Activated naive CD4-positive, alpha-beta T cell treated with anti-CD3 and anti-CD28 coated beads for 36 hours (primary cell): ENCODE measurements around the gene PTDSS2. TPM values are rescaled to one million over a fixed set of nuclear protein-coding genes. Genes with fewer than 3 reads are reported as not detected.
"Not testable (repeated sequence)": the region's sequence is repeated elsewhere in the genome, so short reads cannot be mapped to it uniquely, and the experiment has no call there.

ENCODE experiments used
- CTCF ChIA-PET: fragments of 350-600 bp; sonication (Branson Sonifier 250); formaldehyde crosslinking; loops from one replicate; lab custom pipeline; 2021; ENCODE audit warnings: antibody characterized with exemption; lab: Charles Lee
- DNase-seq: peaks from one replicate; pipeline ENCODE4 v3.0.0-alpha.2; 2020
- H3K27ac Mint-ChIP-seq: one replicate; pipeline ENCODE4 v1.8.0; 2021; ENCODE audit warnings: mild to moderate bottlenecking, mixed read lengths
- H3K27me3 Mint-ChIP-seq: one replicate; pipeline ENCODE4 v1.8.0; 2021; ENCODE audit warnings: low read depth, mixed read lengths
- H3K36me3 Mint-ChIP-seq: one replicate; pipeline ENCODE4 v1.8.0; 2021; ENCODE audit warnings: low read depth, mixed read lengths
- H3K4me1 Mint-ChIP-seq: one replicate; pipeline ENCODE4 v1.8.0; 2021; ENCODE audit warnings: low read depth, mixed read lengths
- H3K4me3 Mint-ChIP-seq: one replicate; pipeline ENCODE4 v1.8.0; 2021; ENCODE audit warnings: mild to moderate bottlenecking, moderate library complexity, mixed read lengths
- H3K9me3 Mint-ChIP-seq: one replicate; pipeline ENCODE4 v1.8.0; 2021; ENCODE audit warnings: mixed read lengths
- intact Hi-C: fragments of 100-400 bp; cut with micrococcal nuclease; formaldehyde crosslinking; loops from one replicate; pipeline ENCODE4 v1.15.1; 2023
- total RNA-seq, 2 experiments: library from RNA; stranded (reverse); gene quantifications; one replicate each; pipeline ENCODE4 v1.2.3, GENCODE V29; 2021

PTDSS2 gene
- total RNA-seq, 2 experiments from 2014 or later = 12.1 to 15.0 TPM

GRCh38 chr11:516918-517685 lies 67.0 kb downstream of the PTDSS2 start:
- intact Hi-C loops, H3K36me3 Mint-ChIP-seq, DNase-seq, H3K4me3 Mint-ChIP-seq, H3K27me3 Mint-ChIP-seq, H3K9me3 Mint-ChIP-seq, H3K4me1 Mint-ChIP-seq, H3K27ac Mint-ChIP-seq: not testable (repeated sequence)
- CTCF ChIA-PET = interaction anchor here (0.7 to 2.3 kb wide), 5 partner anchors 17 to 206 kb away, joined by 3 to 8 read pairs (median 4); no protein-coding TSS in a partner anchor

- Mint-ChIP-seq H3K36me3 (peaks cover 4% of the 10 kb centered on the region), H3K27me3 (no peaks in the 10 kb centered on the region), H3K4me3 (peak overlapping the region; percentile 84), H3K27ac (peak overlapping the region; percentile 76), H3K4me1 (peaks cover 4% of the 10 kb centered on the region), H3K9me3 (peaks cover 6% of the 10 kb centered on the region)
- DNase-seq = peak; percentile 87
- intact Hi-C loops = loop anchor here (1.0 to 2.0 kb wide), 7 partner anchors 11 to 311 kb away; partner anchors contain the start of genes BET1L, HRAS, PTDSS2 and RIC8A
- CTCF ChIA-PET = interaction anchor here (0.6 to 2.6 kb wide), 27 partner anchors 10 to 289 kb away, joined by 3 to 34 read pairs (median 3); partner anchors contain the start of gene HRAS
Measured at GRCh38 chr11:518463-519202, 68.6 kb downstream of the PTDSS2 start.

GRCh38 chr11:520428-521176 lies 70.5 kb downstream of the PTDSS2 start:
- Mint-ChIP-seq H3K9me3 (peaks cover 6% of the 10 kb centered on the region), H3K36me3 (peaks cover 3% of the 10 kb centered on the region), H3K27ac (no peak overlapping the region), H3K4me1 (peaks cover 4% of the 10 kb centered on the region), H3K27me3 (no peaks in the 10 kb centered on the region), H3K4me3 (no peak overlapping the region)
- intact Hi-C loops = no loop called here
- DNase-seq = no peak
- CTCF ChIA-PET = interaction anchor here (0.6 to 1.4 kb wide), 4 partner anchors 9 to 215 kb away, joined by 3 to 4 read pairs (median 4); no protein-coding TSS in a partner anchor

GRCh38 chr11:521177-521688 lies 71.2 kb downstream of the PTDSS2 start:
- Mint-ChIP-seq H3K27me3 (no peaks in the 10 kb centered on the region), H3K9me3 (peaks cover 6% of the 10 kb centered on the region), H3K4me3 (no peak overlapping the region), H3K4me1 (peaks cover 4% of the 10 kb centered on the region), H3K27ac (no peak overlapping the region), H3K36me3 (peaks cover 3% of the 10 kb centered on the region)
- no peak for DNase-seq
- intact Hi-C loops = no loop called here
- CTCF ChIA-PET = interaction anchor here (0.6 to 1.4 kb wide), 4 partner anchors 12 to 216 kb away, joined by 3 to 4 read pairs (median 4); no protein-coding TSS in a partner anchor

- H3K27me3 Mint-ChIP-seq = no peaks in the 10 kb centered on the region
- DNase-seq = no peak
- no peaks in the 10 kb centered on the region for H3K36me3 Mint-ChIP-seq
- CTCF ChIA-PET = no interaction called here
- no peak overlapping the region for H3K27ac Mint-ChIP-seq
- intact Hi-C loops = no loop called here
- no peaks in the 10 kb centered on the region for H3K9me3 Mint-ChIP-seq
- H3K4me1 Mint-ChIP-seq = no peaks in the 10 kb centered on the region
- H3K4me3 Mint-ChIP-seq = no peak overlapping the region
Measured at GRCh38 chr11:526192-526591, 76.1 kb downstream of the PTDSS2 start.

- CTCF ChIA-PET = interaction anchor here (1.6 kb wide), 1 partner anchor 9 kb away, joined by 5 read pairs; no protein-coding TSS in a partner anchor
- Mint-ChIP-seq H3K4me1 (no peaks in the 10 kb centered on the region), H3K27ac (no peak overlapping the region), H3K36me3 (peaks cover 4% of the 10 kb centered on the region), H3K4me3 (no peak overlapping the region), H3K27me3 (no peaks in the 10 kb centered on the region), H3K9me3 (no peaks in the 10 kb centered on the region)
- no peak for DNase-seq
- intact Hi-C loops = no loop called here
Measured at GRCh38 chr11:528166-528814, 78.2 kb downstream of the PTDSS2 start.

GRCh38 chr11:528815-529727 lies 79.0 kb downstream of the PTDSS2 start:
- DNase-seq = no peak
- CTCF ChIA-PET = interaction anchor here (1.6 kb wide), 1 partner anchor 10 kb away, joined by 5 read pairs; no protein-coding TSS in a partner anchor
- no peaks in the 10 kb centered on the region for H3K27me3 Mint-ChIP-seq
- no peak overlapping the region for H3K27ac Mint-ChIP-seq
- H3K36me3 Mint-ChIP-seq = peaks cover 4% of the 10 kb centered on the region
- H3K9me3 Mint-ChIP-seq = no peaks in the 10 kb centered on the region
- intact Hi-C loops = no loop called here
- H3K4me3 Mint-ChIP-seq = no peak overlapping the region
- peaks cover 3% of the 10 kb centered on the region for H3K4me1 Mint-ChIP-seq

- H3K9me3 Mint-ChIP-seq = no peaks in the 10 kb centered on the region
- no peaks in the 10 kb centered on the region for H3K27me3 Mint-ChIP-seq
- H3K4me1 Mint-ChIP-seq = peaks cover 3% of the 10 kb centered on the region
- no peak overlapping the region for H3K27ac Mint-ChIP-seq
- H3K4me3 Mint-ChIP-seq = no peak overlapping the region
- H3K36me3 Mint-ChIP-seq = peaks cover 4% of the 10 kb centered on the region
- CTCF ChIA-PET = interaction anchor here (1.6 kb wide), 1 partner anchor 11 kb away, joined by 5 read pairs; no protein-coding TSS in a partner anchor
- intact Hi-C loops = no loop called here
- no peak for DNase-seq
Measured at GRCh38 chr11:529728-530411, 79.8 kb downstream of the PTDSS2 start.

- H3K27me3 Mint-ChIP-seq = no peaks in the 10 kb centered on the region
- peaks cover 3% of the 10 kb centered on the region for H3K4me1 Mint-ChIP-seq
- CTCF ChIA-PET = interaction anchor here (6.1 kb wide), 1 partner anchor 12 kb away, joined by 34 read pairs; no protein-coding TSS in a partner anchor
- intact Hi-C loops = no loop called here
- no peak for DNase-seq
- no peak overlapping the region for H3K4me3 Mint-ChIP-seq
- no peak overlapping the region for H3K27ac Mint-ChIP-seq
- no peaks in the 10 kb centered on the region for H3K9me3 Mint-ChIP-seq
- peaks cover 4% of the 10 kb centered on the region for H3K36me3 Mint-ChIP-seq
Measured at GRCh38 chr11:530960-531831, 81.1 kb downstream of the PTDSS2 start.
